Fibroblast of lung (primary cell): ENCODE results near the gene ADAMTS6. TPM values are rescaled to one million over a fixed set of nuclear protein-coding genes. Genes with fewer than 3 reads are reported as not detected.

ENCODE experiments used
- DNase-seq, 2 donors: peaks; one replicate each; pipeline versions ENCODE4 v3.0.0 to v3.0.0-alpha.2; 2010; ENCODE audit warnings: low read depth in 2 of 2
- H2AFZ ChIP-seq: 2 replicates; pipeline ENCODE4 v1.5.1; 2012; ENCODE audit warnings: low read length, control low read depth, inconsistent platforms
- H3K27ac ChIP-seq: 2 replicates; pipeline ENCODE4 v1.5.1; 2011; ENCODE audit warnings: low read length, control low read depth; ENCODE audit not compliant: insufficient read depth
- H3K27me3 ChIP-seq: 2 replicates; pipeline ENCODE4 v1.5.1; 2011; ENCODE audit warnings: mild to moderate bottlenecking, low read length; ENCODE audit not compliant: control insufficient read depth, insufficient read depth
- H3K36me3 ChIP-seq: 2 replicates; pipeline ENCODE4 v1.5.1; 2011; ENCODE audit warnings: low read length; ENCODE audit not compliant: control insufficient read depth, insufficient read depth
- H3K4me1 ChIP-seq: 2 replicates; pipeline ENCODE4 v1.5.1; 2011; ENCODE audit warnings: low read length; ENCODE audit not compliant: control insufficient read depth, insufficient read depth; ENCODE audit errors: extremely low read depth
- H3K4me2 ChIP-seq: 2 replicates; pipeline ENCODE4 v1.5.1; 2011; ENCODE audit warnings: low read length, control low read depth; ENCODE audit not compliant: insufficient read depth; ENCODE audit errors: extremely low read depth
- H3K4me3 ChIP-seq, 4 experiments: fragments of 200-600 bp in 1 of 4; sonication (generic) in 1 of 4; replicated peaks in 1 of 4; 2 replicates each; pipeline ENCODE4 v1.5.1; 2011 to 2016; ENCODE audit warnings: low read length in 4 of 4, low read depth in 3 of 4, mild to moderate bottlenecking in 3 of 4, control low read depth in 2 of 4, inconsistent platforms in 1 of 4, mixed read lengths in 1 of 4; ENCODE audit not compliant: insufficient read depth in 1 of 4; ENCODE audit errors: control extremely low read depth in 1 of 4
- H3K79me2 ChIP-seq: 2 replicates; pipeline ENCODE4 v1.5.1; 2012; ENCODE audit warnings: mild to moderate bottlenecking, low read length, inconsistent platforms; ENCODE audit not compliant: control insufficient read depth, insufficient read depth
- H3K9ac ChIP-seq: 2 replicates; pipeline ENCODE4 v1.5.1; 2011; ENCODE audit warnings: mild to moderate bottlenecking, low read length, control low read depth; ENCODE audit not compliant: insufficient read depth
- H3K9me3 ChIP-seq: 2 replicates; pipeline ENCODE4 v1.5.1; 2012; ENCODE audit warnings: low read depth, low read length; ENCODE audit not compliant: control insufficient read depth, insufficient read depth
- H4K20me1 ChIP-seq: 2 replicates; pipeline ENCODE4 v1.5.1; 2011; ENCODE audit warnings: low read length; ENCODE audit not compliant: control insufficient read depth, insufficient read depth; ENCODE audit errors: extremely low read depth
- CTCF ChIP-seq, 2 donors: IDR thresholded peaks in 1 of 2; conservative IDR thresholded peaks in 1 of 2; 1 replicate in 1 of 2; 2 replicates in 1 of 2; pipeline ENCODE4 v1.5.1; 2011 to 2012; ENCODE audit warnings: low read length in 2 of 2, control low read depth in 1 of 2, inconsistent platforms in 1 of 2, low read depth in 1 of 2, mild to moderate bottlenecking in 1 of 2
- EZH2 ChIP-seq: IDR thresholded peaks from 2 replicates; pipeline ENCODE4 v1.5.1; 2012; ENCODE audit warnings: low read length, control low read depth, mild to moderate bottlenecking; ENCODE audit errors: missing control alignments
- polyA plus RNA-seq, 2 donors: library from polyadenylated mRNA; depleted of rRNA in 1 of 2; stranded (reverse) in 1 of 2; unstranded in 1 of 2; fragments of >200 nt; gene quantifications; 2 replicates each; pipeline ENCODE4 v1.2.1, GENCODE V29; 2011 to 2012; ENCODE audit warnings: missing spikeins in 1 of 2
- total RNA-seq: library from RNA; depleted of rRNA; stranded (reverse); fragments of >200 nt; gene quantifications from 2 replicates; pipeline ENCODE4 v1.2.1, GENCODE V29; 2014

Gene ADAMTS6
- total and polyA plus RNA-seq, 2 donors (not counting 1 experiment from before 2014, with no cell fraction given): 7.5 to 45.2 TPM

- Histone ChIP-seq H3K36me3 (no peaks in the 10 kb centered on the region), H3K79me2 (no peaks in the 10 kb centered on the region), H3K9ac (no peak overlapping the region), H3K4me3 (no peak overlapping the region), H4K20me1 (no peaks in the 10 kb centered on the region), H3K27me3 (no peaks in the 10 kb centered on the region), H3K4me1 (no peaks in the 10 kb centered on the region), H3K27ac (no peak overlapping the region), H2AFZ (no peak overlapping the region), H3K9me3 (no peaks in the 10 kb centered on the region), H3K4me2 (no peak overlapping the region)
- DNase-seq: no peak
- no peak for TF ChIP-seq EZH2
Observed at GRCh38 chr5:65441800-65442199, 39.9 kb downstream of the ADAMTS6 start.

GRCh38 chr5:65440456-65440855 lies 41.3 kb downstream of the ADAMTS6 start:
- no peak overlapping the region for H3K9ac ChIP-seq
- no peaks in the 10 kb centered on the region for H4K20me1 ChIP-seq
- H2AFZ ChIP-seq: no peak overlapping the region
- H3K27me3 ChIP-seq: no peaks in the 10 kb centered on the region
- no peaks in the 10 kb centered on the region for H3K4me1 ChIP-seq
- H3K4me3 ChIP-seq: no peak overlapping the region
- no peaks in the 10 kb centered on the region for H3K36me3 ChIP-seq
- DNase-seq: no peak
- H3K79me2 ChIP-seq: no peaks in the 10 kb centered on the region
- H3K27ac ChIP-seq: no peak overlapping the region
- H3K4me2 ChIP-seq: no peak overlapping the region
- TF ChIP-seq CTCF (conservative IDR thresholded peaks at IDR 0.05 in 1 of 2, IDR thresholded peaks at IDR 0.05 in 1 of 2; ENCODE audit: low read depth in 1 of 2, low read length in 2 of 2) (no peak), EZH2 (no peak)
- no peaks in the 10 kb centered on the region for H3K9me3 ChIP-seq

- H3K27me3 ChIP-seq: no peaks in the 10 kb centered on the region
- no peak overlapping the region for H3K9ac ChIP-seq
- no peak overlapping the region for H3K4me3 ChIP-seq
- H4K20me1 ChIP-seq: no peaks in the 10 kb centered on the region
- no peaks in the 10 kb centered on the region for H3K36me3 ChIP-seq
- H2AFZ ChIP-seq: no peak overlapping the region
- no peaks in the 10 kb centered on the region for H3K79me2 ChIP-seq
- H3K4me1 ChIP-seq: no peaks in the 10 kb centered on the region
- no peaks in the 10 kb centered on the region for H3K9me3 ChIP-seq
- TF ChIP-seq CTCF (conservative IDR thresholded peaks at IDR 0.05 in 1 of 2, IDR thresholded peaks at IDR 0.05 in 1 of 2; ENCODE audit: low read depth in 1 of 2, low read length in 2 of 2) (no peak), EZH2 (no peak)
- H3K27ac ChIP-seq: no peak overlapping the region
- no peak for DNase-seq
- no peak overlapping the region for H3K4me2 ChIP-seq
Observed at GRCh38 chr5:65434122-65434521, 47.6 kb downstream of the ADAMTS6 start.
